Upper lobe of left lung (tissue), 6 donors: ENCODE measurements around the gene LAMA3. TPM values are rescaled to one million over a fixed set of nuclear protein-coding genes. Genes with fewer than 3 reads are reported as not detected.
A peak's percentile ranks its signal among the peaks of the same experiment; 100 is the strongest.

Source experiments
- ATAC-seq, 2 donors: fragments of 200-7000 bp; cut with Tn5 transposase; one replicate each; pipeline ENCODE4 v1.9.1; 2022; ENCODE audit warnings: mild to moderate bottlenecking in 2 of 2, moderate library complexity in 2 of 2; ENCODE audit not compliant: low FRiP score in 2 of 2
- DNase-seq, 2 donors: peaks; one replicate each; pipeline ENCODE4 v3.0.0-alpha.2; 2019 to 2020
- H3K27ac ChIP-seq, 4 donors: fragments of 200-600 bp; sonication (generic); one replicate each; pipeline ENCODE4 v1.5.1; 2016 to 2019
- H3K27me3 ChIP-seq, 4 donors: fragments of 200-600 bp; sonication (generic); one replicate each; pipeline ENCODE4 v1.5.1; 2017 to 2019
- H3K36me3 ChIP-seq, 4 donors: fragments of 200-600 bp; sonication (generic); one replicate each; pipeline ENCODE4 v1.5.1; 2016 to 2019
- H3K4me1 ChIP-seq, 4 donors: fragments of 200-600 bp; sonication (generic); one replicate each; pipeline ENCODE4 v1.5.1; 2018 to 2019
- H3K4me3 ChIP-seq, 4 donors: fragments of 200-600 bp; sonication (generic); one replicate each; pipeline ENCODE4 v1.5.1; 2017 to 2019; ENCODE audit warnings: mild to moderate bottlenecking in 2 of 4, moderate library complexity in 1 of 4
- H3K9me3 ChIP-seq, 4 donors: fragments of 200-600 bp; sonication (generic); one replicate each; pipeline ENCODE4 v1.5.1; 2018 to 2019
- CTCF ChIP-seq, 6 experiments: fragments of 450-650 bp in 4 of 6; fragments of 200-600 bp in 2 of 6; sonication (generic) in 2 of 6; IDR thresholded peaks; one replicate each; pipeline ENCODE4 v1.5.1; 2016 to 2019; ENCODE audit warnings: antibody characterized with exemption in 6 of 6
- EP300 ChIP-seq, 4 donors: sonication (generic); formaldehyde crosslinking; IDR thresholded peaks; one replicate each; pipeline ENCODE4 v1.5.1; 2017; ENCODE audit warnings: antibody characterized with exemption in 4 of 4, control low read depth in 2 of 4
- POLR2A ChIP-seq, 4 donors: fragments of 450-650 bp; IDR thresholded peaks; one replicate each; pipeline ENCODE4 v1.5.1; 2016 to 2017; ENCODE audit warnings: antibody characterized with exemption in 4 of 4, mild to moderate bottlenecking in 2 of 4
- POLR2AphosphoS5 ChIP-seq, 2 donors: sonication (generic); formaldehyde crosslinking; IDR thresholded peaks; one replicate each; pipeline ENCODE4 v1.5.1; 2017; ENCODE audit warnings: antibody characterized with exemption in 2 of 2
- WGBS, 2 donors: methylation state at CpG; one replicate each; pipeline ENCODE4 v1.1.5; 2017 to 2018; 5-methylcytosine and 5-hydroxymethylcytosine counted together
- total RNA-seq, 6 donors: library from RNA; depleted of rRNA in 4 of 6; stranded (reverse); fragments of >200 nt in 4 of 6; gene quantifications; one replicate each; pipeline versions ENCODE4 v1.1.0 to v1.2.1, GENCODE V29; 2016 to 2021
- donor health status: DM: no; HTN: no; CAD: no; lungs with moderate emphysema.
- donor health status: DM: no; HTN: yes; CAD: no; lungs with severe emphysema.

LAMA3 gene
- total RNA-seq, 6 donors from 2014 or later = 88.2 to 202 (median 141) TPM

GRCh38 chr18:23981369-23981980 lies 292.2 kb downstream of the LAMA3 start:
- TF ChIP-seq EP300 (IDR thresholded peaks at IDR 0.05) = no peak
- no peak for TF ChIP-seq POLR2A (IDR thresholded peaks at IDR 0.05)
- TF ChIP-seq CTCF (IDR thresholded peaks at IDR 0.05) = no peak
- TF ChIP-seq POLR2AphosphoS5 (IDR thresholded peaks at IDR 0.05) = no peak
- no peak for DNase-seq

GRCh38 chr18:23982155-23983079 lies 293.2 kb downstream of the LAMA3 start:
- Histone ChIP-seq H3K36me3 (no peaks in the 10 kb centered on the region), H3K4me1 (no peaks in the 10 kb centered on the region), H3K4me3 (no peak overlapping the region), H3K27ac (no peak overlapping the region), H3K27me3 (no peaks in the 10 kb centered on the region), H3K9me3 (no peaks in the 10 kb centered on the region)
- WGBS, 2 donors = 54 to 77% methylated on average over 14 to 17 of the region's 17 CpGs
- ATAC-seq = peak; percentile 39 to 87
- peak in 1 of 2 donors; percentile 86 for DNase-seq
- TF ChIP-seq EP300 (IDR thresholded peaks at IDR 0.05) = no peak
- TF ChIP-seq POLR2A (IDR thresholded peaks at IDR 0.05) = no peak
- TF ChIP-seq CTCF (IDR thresholded peaks at IDR 0.05) = no peak
- peak in 1 of 2 donors; percentile 22 for TF ChIP-seq POLR2AphosphoS5 (IDR thresholded peaks at IDR 0.05)

More at GRCh38 chr18:23981369-23981980, 292.2 kb downstream of the LAMA3 start:
- WGBS, 2 donors = 65 to 74% methylated on average over 8 of the region's 8 CpGs
- ATAC-seq = no peak
- no peaks in the 10 kb centered on the region for H3K4me1 ChIP-seq
- H3K27ac ChIP-seq = no peak overlapping the region
- no peaks in the 10 kb centered on the region for H3K27me3 ChIP-seq
- H3K9me3 ChIP-seq = no peaks in the 10 kb centered on the region
- H3K4me3 ChIP-seq = no peak overlapping the region
- H3K36me3 ChIP-seq = no peaks in the 10 kb centered on the region

GRCh38 chr18:23983112-23983511 lies 293.9 kb downstream of the LAMA3 start:
- Histone ChIP-seq H3K9me3 (no peaks in the 10 kb centered on the region), H3K4me1 (no peaks in the 10 kb centered on the region), H3K27ac (no peak overlapping the region), H3K4me3 (no peak overlapping the region), H3K27me3 (no peaks in the 10 kb centered on the region), H3K36me3 (no peaks in the 10 kb centered on the region)
- DNase-seq (no peak), ATAC-seq (no peak)
- 74 to 80% methylated on average over 3 of the region's 3 CpGs for WGBS, 2 donors
- TF ChIP-seq POLR2A (IDR thresholded peaks at IDR 0.05) (no peak), POLR2AphosphoS5 (IDR thresholded peaks at IDR 0.05) (no peak), EP300 (IDR thresholded peaks at IDR 0.05) (no peak), CTCF (IDR thresholded peaks at IDR 0.05) (no peak)

GRCh38 chr18:23986600-23987359 lies 297.5 kb downstream of the LAMA3 start:
- Histone ChIP-seq H3K4me3 (no peak overlapping the region), H3K36me3 (no peaks in the 10 kb centered on the region), H3K4me1 (peaks cover 0 to 5% (median 1%) of the 10 kb centered on the region in 4 donors), H3K27ac (no peak overlapping the region), H3K9me3 (no peaks in the 10 kb centered on the region), H3K27me3 (no peaks in the 10 kb centered on the region)
- DNase-seq = no peak
- ATAC-seq = no peak
- TF ChIP-seq POLR2AphosphoS5 (IDR thresholded peaks at IDR 0.05) (no peak), CTCF (IDR thresholded peaks at IDR 0.05) (no peak), POLR2A (IDR thresholded peaks at IDR 0.05) (no peak), EP300 (IDR thresholded peaks at IDR 0.05) (no peak)
